ENCODE measurements around the gene AKIP1. TPM values are rescaled to one million over a fixed set of nuclear protein-coding genes. Genes with fewer than 3 reads are reported as not detected.
"Not testable (repeated sequence)": the region's sequence is repeated elsewhere in the genome, so short reads cannot be mapped to it uniquely, and the experiment has no call there.

Gene AKIP1
- total RNA-seq, 1 experiment from 2014 or later: 36.5 TPM

GRCh38 chr11:8917157-8917825 lies 6.3 kb downstream of the AKIP1 start:
- DNase-seq (ENCODE audit: low read depth): peak; percentile 87

DNA sequence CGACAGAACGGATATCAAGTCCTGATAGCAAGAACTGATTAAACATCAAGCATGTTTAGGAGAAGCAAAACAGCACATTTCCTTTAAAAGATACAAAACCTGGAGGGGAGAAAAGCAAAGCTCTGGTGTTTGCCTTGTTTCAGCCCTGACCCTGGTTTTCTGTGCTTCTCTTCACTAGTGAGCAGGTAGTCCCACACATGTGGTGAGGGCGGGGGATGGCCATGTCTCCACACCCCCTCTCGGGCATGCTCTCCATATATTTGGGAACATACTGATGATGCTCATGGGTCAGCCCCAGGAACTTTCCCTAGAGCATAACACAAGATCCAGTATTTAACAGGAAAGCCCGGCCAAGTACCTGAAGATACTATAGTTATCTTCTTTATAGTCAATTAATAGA lies 11.7 kb downstream of the AKIP1 start:
- no peak for DNase-seq (ENCODE audit: low read depth)

DNA sequence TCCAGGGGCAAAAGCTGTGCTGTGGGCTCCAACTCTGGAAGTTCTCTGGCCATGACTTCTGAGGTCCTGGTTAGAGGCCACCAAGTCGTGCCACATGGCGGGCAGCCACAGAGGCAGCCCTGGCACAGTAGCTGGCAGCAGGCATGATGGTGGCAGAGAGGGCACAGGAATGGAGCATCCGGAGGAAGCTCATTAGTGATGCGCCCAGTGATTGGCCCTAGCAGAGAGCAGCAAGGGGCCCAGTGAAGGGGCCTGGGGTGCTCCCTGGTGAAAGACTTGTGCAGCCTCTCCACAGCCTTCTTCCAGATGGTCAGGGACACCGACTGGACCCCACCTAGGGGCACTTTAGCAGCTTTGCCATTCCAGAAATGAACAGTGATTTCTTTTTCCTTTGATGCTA lies 14.7 kb downstream of the AKIP1 start:
- no peak for DNase-seq (ENCODE audit: low read depth)

DNA sequence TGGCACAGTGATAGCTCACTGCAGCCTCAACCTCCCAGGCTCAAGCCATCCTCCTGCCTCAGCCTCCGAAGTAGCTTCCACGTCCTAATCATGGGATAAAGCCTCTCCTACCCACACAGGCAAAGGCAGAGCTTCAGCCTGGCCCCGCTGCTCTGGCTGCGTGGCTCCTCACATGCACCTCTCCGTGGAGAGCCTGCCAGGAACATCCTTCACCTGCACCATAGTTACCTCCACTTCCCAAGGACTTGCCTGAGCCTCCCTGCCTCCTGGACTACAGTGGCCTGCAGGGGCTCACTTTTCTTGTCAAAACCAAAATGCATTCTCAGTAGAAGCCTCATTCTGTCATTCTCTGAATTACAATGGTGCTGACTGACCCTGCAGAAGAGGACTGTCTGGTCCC lies 15.2 kb downstream of the AKIP1 start:
- no peak for DNase-seq (ENCODE audit: low read depth)

- DNase-seq (ENCODE audit: low read depth): no peak
Observed at GRCh38 chr11:8927233-8927632, 16.2 kb downstream of the AKIP1 start.

GRCh38 chr11:8928205-8928604 lies 17.2 kb downstream of the AKIP1 start:
- DNase-seq (ENCODE audit: low read depth): no peak

DNA sequence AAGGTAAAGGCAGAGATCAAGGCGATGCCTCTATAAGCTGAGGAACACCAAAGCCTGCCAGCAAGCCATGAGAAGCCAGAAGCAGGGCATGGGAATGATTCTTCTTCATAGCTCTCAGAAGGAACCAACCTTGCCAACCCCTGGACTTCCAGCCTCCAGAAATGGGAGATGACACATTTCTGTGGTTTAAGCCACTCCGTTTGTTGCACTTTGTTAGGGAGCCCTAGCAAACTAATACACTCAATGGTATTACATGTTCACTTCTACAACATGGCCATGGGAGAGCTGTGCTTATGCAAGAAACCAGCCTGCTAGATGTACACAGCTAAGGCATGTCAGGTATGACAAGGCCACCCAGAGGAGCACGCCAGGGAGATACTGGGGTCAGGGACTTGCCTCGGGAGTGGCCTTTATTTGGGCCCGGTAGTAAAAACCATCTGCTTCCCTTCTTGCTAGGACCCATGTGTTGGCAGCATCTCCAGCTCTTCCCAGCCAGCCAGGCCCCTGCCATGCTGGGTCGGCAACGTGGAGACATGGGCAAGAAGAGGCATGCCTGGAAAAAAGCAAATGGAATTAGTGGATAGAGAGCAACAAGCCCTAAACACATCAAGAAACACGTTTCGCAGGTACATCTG lies 18.1 kb downstream of the AKIP1 start:
- DNase-seq (ENCODE audit: low read depth): peak; percentile 75

DNA sequence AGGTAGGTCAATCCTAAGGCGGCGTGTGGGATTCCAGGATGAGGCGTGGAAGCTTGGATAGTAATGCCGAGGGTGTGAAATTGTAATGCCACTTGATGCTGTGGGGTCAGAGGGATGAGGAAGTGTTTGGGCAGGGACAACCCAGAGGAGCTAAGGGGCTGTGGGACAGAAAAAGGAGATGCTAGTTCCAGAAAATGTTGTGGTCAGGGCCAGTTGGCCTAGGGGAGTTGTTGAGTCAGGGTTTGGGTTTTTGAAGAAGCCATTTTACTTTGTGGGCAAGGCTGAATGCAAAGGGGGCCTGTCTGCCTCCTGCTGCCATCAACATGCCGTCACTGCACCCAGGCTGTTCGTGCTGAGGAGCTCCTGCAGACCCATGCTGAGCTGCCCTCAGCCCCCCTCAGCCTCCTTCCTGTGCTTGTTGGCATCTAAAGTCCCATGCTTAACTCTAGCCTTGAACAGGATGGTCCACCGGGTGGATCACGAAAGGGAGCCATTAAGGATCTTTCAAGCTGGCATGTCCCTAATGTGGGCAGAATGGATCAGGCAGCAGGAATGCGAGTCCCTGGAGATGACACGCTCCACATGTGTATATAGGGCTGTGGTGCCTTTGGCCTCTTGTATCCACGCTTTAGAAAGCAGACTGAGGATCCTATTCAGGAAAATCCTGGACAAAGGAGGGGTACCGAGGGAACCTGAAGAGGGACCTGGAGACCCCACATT lies 19.6 kb downstream of the AKIP1 start:
- DNase-seq (ENCODE audit: low read depth): peak; percentile 73

GRCh38 chr11:8932564-8933180 lies 21.7 kb downstream of the AKIP1 start, which contains the start of gene C11orf16:
Gene C11orf16, minus strand, starts transcription at chr11:8932947. Its CDS starts 639 bp downstream, at chr11:8932308.
- no peak for DNase-seq (ENCODE audit: low read depth)

DNA sequence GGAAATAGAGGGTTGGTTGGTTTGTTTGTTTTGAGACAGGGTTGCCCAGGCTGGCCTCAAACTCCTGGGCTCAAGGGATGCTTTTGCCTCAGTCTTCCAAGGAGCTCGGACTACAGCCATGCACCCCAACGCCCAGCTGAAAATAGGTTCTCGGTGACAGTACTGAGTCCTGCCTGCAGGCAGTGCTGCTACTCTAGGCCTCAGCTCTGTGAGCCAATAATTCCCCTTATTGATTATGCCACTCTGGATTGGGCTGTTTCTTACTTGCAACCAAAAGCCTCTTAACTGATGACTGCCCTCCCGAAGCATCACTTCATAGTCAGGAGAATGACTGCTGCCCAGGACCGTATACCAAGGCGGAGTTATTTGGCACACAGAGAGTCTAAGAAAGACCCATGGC lies 22.9 kb downstream of the AKIP1 start:
- DNase-seq (ENCODE audit: low read depth): no peak

GRCh38 chr11:8934742-8935488 lies 23.9 kb downstream of the AKIP1 start:
- peak; percentile 82 for DNase-seq (ENCODE audit: low read depth)

DNA sequence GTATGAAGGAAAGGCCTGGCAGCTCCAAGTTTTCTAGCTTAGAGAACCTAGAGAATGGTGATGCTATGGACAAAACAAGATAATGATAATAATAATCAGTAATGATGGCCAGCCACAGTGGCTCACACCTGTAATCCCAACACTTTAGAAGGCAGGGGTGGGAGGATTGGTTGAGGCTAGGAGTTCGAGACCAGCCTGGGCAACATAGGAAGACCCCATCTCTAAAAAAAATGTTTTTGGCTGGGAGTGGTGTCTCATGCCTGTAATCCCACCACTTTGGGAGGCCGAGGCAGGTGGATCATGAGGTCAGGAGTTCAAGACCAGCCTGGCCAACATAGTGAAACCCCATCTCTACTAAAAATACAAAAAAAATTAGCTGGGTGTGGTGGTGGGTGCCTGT lies 24.8 kb downstream of the AKIP1 start:
- not testable (repeated sequence) for DNase-seq (ENCODE audit: low read depth)

DNA sequence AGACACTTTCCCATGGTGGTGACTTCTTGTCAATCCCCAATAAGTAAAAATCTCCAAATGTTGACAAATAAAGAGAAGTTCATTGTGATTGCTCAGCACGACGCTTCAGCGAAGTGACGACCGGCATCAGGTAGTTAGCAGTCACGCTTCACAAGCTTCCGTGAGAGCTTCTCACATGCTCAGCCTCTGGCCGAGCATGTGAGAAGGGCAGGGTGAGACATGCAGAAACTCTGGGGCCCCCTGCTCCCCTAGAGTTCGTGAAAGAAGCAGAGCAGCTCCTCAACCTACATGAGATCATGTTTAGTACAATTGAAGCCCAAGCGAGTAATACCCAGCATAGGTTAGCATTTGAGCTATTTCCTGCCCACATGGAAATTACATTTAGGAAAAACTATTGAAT lies 26.2 kb downstream of the AKIP1 start:
- DNase-seq (ENCODE audit: low read depth): no peak

GRCh38 chr11:8937659-8938058 lies 26.7 kb downstream of the AKIP1 start:
- DNase-seq (ENCODE audit: low read depth): no peak

GRCh38 chr11:8941341-8942103 lies 30.5 kb downstream of the AKIP1 start:
- no peak for DNase-seq (ENCODE audit: low read depth)

- no peak for DNase-seq (ENCODE audit: low read depth)
Observed at GRCh38 chr11:8942518-8943066, 31.6 kb downstream of the AKIP1 start, which contains the start of gene ASCL3. Gene ASCL3, minus strand, starts transcription at chr11:8943016. Its CDS starts 4,855 bp downstream, at chr11:8938161.

DNA sequence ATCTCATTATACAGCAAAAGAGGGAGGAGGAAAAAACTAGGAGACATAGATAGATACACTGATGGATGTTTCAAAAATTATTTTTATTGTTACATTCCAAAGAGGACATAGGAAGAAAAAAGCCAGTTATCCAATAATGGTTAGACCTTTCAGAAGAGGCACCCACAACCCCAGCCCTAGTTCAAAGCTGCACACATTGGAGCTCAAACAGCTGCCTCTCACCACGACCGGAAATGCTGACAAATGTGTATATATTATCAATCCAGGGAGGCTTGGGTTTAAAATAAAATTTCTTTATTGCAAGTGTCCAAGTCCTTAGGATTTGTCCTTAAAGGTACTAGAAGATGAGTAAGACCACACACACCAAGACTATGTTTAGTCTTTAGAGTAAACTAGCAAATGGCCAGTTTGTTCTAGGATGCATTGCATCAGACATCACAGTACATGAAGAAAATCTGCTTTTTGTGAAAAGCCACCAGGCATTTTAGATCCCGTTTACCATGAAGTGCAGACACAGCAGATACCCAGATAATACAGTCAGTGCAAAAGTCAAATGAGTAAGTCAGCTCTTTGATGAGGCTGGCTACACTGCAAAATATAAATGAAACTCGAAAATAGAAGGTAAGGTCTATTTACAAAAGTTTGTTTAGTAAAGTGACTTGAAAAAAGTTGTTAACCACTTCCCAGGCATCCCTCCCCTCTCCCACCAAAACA lies 36.4 kb downstream of the AKIP1 start:
- DNase-seq (ENCODE audit: low read depth): no peak

DNA sequence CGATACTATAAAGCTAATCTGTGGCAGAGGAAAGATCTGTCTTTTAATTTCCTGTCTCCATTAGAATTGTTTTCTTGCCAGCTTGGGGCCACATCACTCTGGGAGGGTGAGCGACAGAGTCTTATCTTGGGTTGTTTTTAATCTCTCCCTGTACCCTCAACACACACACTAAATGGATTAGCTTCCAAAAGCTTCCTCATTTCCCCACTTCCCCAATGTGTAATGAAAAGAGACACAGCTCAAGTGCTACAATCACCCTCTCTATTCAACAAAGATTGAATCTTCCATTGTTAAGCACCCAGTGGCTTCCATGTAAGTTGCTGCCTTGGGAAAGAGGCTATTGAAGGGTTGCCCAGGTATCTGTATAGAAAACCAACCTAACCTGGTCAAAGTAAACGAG lies 37.9 kb downstream of the AKIP1 start:
- no peak for DNase-seq (ENCODE audit: low read depth)

DNA sequence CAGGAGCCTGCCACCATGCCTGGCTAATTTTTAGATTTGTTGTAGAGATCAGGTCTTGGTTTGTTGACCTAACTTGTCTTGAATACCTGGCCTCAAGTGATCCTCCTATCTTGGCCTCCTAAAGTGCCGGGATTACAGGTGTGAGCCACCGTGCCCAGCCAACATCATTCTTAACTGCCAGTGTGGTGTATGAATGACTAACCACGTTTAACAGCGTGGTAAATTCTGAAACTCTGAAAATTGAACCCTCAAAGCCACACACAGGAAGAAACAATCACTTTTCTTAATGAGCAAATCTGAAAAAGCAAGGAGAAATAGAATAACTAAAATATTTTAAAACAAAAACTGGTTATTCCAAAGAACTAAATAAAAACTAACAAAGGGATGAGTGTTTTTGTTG lies 45.9 kb downstream of the AKIP1 start:
- no peak for DNase-seq (ENCODE audit: low read depth)
